GM12891 (cell line): ENCODE data around the gene PRDM1.
"Not testable (repeated sequence)": the region's sequence is repeated elsewhere in the genome, so short reads cannot be mapped to it uniquely, and the experiment has no call there.

Experiments
- DNase-seq: peaks from one replicate; pipeline ENCODE4 v3.0.0; 2011; ENCODE audit warnings: low spot score; ENCODE audit not compliant: insufficient read length
- FAIRE-seq: peaks from 2 replicates; lab custom pipeline; 2011; peaks lifted over from hg19 to GRCh38; lab: Jason Lieb, UNC
- PAX5 ChIP-seq: IDR thresholded peaks from 2 replicates; pipeline ENCODE4 v1.6.1; 2011; ENCODE audit warnings: low read length, moderate library complexity, mild to moderate bottlenecking; ENCODE audit not compliant: insufficient read depth, severe bottlenecking
- POLR2A ChIP-seq: IDR thresholded peaks from 2 replicates; pipeline ENCODE4 v1.6.1; 2011; ENCODE audit warnings: low read depth, low read length, control low read depth
- POLR2AphosphoS5 ChIP-seq: IDR thresholded peaks from 2 replicates; pipeline ENCODE4 v1.6.1; 2011; ENCODE audit warnings: low read depth, low read length, control low read depth
- POU2F2 ChIP-seq: IDR thresholded peaks from 2 replicates; pipeline ENCODE4 v1.6.1; 2011; ENCODE audit warnings: low read depth, mild to moderate bottlenecking, control low read depth, low read length, moderate library complexity
- SPI1 ChIP-seq: IDR thresholded peaks from 2 replicates; pipeline ENCODE4 v1.6.1; 2011; ENCODE audit warnings: low read depth, low read length, control low read depth
- TAF1 ChIP-seq: IDR thresholded peaks from 2 replicates; pipeline ENCODE4 v1.6.1; 2011; ENCODE audit warnings: low read depth, low read length, control low read depth

Gene PRDM1

GRCh38 chr6:106145741-106146227 lies 59.6 kb downstream of the PRDM1 start:
- no peak for DNase-seq
- no peak for TF ChIP-seq POLR2A
- TF ChIP-seq POLR2AphosphoS5 = no peak
- TF ChIP-seq PAX5 = no peak
- no peak for TF ChIP-seq SPI1
- no peak for TF ChIP-seq TAF1
- no peak for TF ChIP-seq POU2F2
- FAIRE-seq = peak; percentile 79

- DNase-seq (no peak), FAIRE-seq (peak; percentile 20)
- peak; percentile 71 for TF ChIP-seq SPI1
- TF ChIP-seq TAF1 = no peak
These were observed 60.8 kb downstream of the PRDM1 start for GRCh38 chr6:106146852-106147351.

- no peak for DNase-seq
- FAIRE-seq = peak; percentile 48
- TF ChIP-seq POLR2A = no peak
- no peak for TF ChIP-seq TAF1
These were observed 61.3 kb downstream of the PRDM1 start for GRCh38 chr6:106147476-106147875.

DNA sequence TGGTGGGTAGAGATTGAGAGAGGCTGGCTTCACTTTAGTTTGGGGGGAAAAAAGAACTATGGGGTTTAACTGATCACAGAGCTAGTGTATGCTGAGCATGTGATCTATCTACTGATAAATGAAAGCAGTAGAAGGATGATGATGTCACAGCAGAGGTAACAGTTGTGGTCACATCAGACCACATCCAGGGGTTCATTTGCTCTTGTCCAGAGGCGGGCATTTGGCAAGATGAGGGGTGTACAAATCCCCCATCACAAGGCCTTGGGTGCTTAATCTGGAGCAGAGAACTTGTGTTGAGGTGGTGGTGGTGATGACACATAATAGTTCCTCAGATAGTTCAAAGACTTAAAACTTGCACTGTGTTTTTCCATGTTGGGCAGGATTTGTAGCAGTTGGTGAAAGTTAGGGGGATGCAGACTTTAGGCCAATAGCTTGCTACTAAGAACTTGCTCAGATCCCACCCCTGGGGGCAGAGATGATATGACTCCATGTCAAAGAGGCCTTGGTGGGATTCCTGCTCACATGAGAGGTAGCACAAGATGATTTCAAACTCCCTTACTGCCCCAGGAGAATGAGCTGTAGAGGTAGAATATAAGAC lies 63.4 kb downstream of the PRDM1 start:
- no peak for FAIRE-seq

DNA sequence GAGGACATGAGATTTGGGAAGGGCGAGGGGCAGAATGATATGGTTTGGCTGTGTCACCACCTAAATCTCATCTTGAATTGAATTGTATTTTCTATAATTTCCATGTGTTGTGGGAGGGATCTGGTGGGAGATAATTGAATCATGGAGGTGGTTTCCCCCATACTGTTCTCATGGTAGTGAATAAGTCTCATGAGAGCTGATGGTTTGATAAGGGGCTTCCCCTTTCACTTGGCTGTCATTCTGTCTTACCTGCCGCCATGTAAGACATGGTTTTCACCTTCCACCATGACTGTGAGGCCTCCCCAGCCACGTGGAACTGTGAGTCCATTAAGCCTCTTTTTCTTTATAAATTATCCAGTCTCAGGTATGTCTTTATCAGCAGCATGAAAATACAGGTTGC lies 66.3 kb downstream of the PRDM1 start:
- not testable (repeated sequence) for DNase-seq, FAIRE-seq

More for the DNA sequence above, 63.4 kb downstream of the PRDM1 start:
- DNase-seq = no peak
- TF ChIP-seq PAX5 = no peak
- no peak for TF ChIP-seq SPI1
- no peak for TF ChIP-seq POLR2A
- TF ChIP-seq POLR2AphosphoS5 = no peak
- TF ChIP-seq POU2F2 = no peak
- TF ChIP-seq TAF1 = no peak

- FAIRE-seq = no peak
- TF ChIP-seq POU2F2 (no peak), POLR2AphosphoS5 (no peak), PAX5 (no peak), TAF1 (no peak)
These were observed 66.8 kb downstream of the PRDM1 start for GRCh38 chr6:106152952-106153351.

DNA sequence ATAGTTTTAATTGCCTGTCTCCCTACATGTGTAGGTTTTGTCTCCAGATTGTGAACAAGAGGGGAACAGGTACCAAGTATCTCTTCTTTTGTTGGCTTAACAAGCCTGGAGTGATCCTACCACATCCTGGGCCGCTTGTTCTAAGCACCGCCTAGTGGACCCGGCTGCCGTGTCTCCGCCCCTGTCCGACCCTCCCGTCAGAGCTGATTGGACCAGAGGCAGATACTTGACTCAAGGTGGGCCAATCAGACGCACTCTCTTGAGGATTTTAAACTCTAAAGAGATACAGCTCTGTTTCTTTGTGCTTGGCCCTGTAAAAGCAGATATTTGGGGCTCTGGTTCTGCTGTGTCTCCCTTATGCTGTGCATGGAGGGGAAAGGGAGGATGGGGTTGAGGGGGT lies 68.2 kb downstream of the PRDM1 start:
- no peak for TF ChIP-seq TAF1
- no peak for TF ChIP-seq PAX5
- no peak for TF ChIP-seq POLR2A
- TF ChIP-seq SPI1 = no peak
- no peak for TF ChIP-seq POU2F2
- TF ChIP-seq POLR2AphosphoS5 = no peak
- FAIRE-seq (no peak), DNase-seq (no peak)

More at GRCh38 chr6:106152952-106153351, 66.8 kb downstream of the PRDM1 start:
- no peak for DNase-seq

GRCh38 chr6:106155219-106155830 lies 69.2 kb downstream of the PRDM1 start:
- FAIRE-seq = no peak
- TF ChIP-seq POLR2A = no peak
- TF ChIP-seq POLR2AphosphoS5 = no peak
- TF ChIP-seq SPI1 = no peak
- no peak for TF ChIP-seq PAX5
- TF ChIP-seq POU2F2 = no peak
- TF ChIP-seq TAF1 = no peak
- DNase-seq = no peak

- DNase-seq (no peak), FAIRE-seq (no peak)
- no peak for TF ChIP-seq PAX5
- no peak for TF ChIP-seq POLR2A
- no peak for TF ChIP-seq POLR2AphosphoS5
These were observed 70.3 kb downstream of the PRDM1 start for GRCh38 chr6:106156413-106156812.

GRCh38 chr6:106156863-106157262 lies 70.7 kb downstream of the PRDM1 start:
- FAIRE-seq = peak; percentile 26
- no peak for TF ChIP-seq TAF1
- no peak for TF ChIP-seq PAX5
- no peak for TF ChIP-seq POLR2AphosphoS5
- TF ChIP-seq SPI1 = no peak
- TF ChIP-seq POLR2A = no peak
- no peak for TF ChIP-seq POU2F2
- DNase-seq = no peak
